Lower leg skin (tissue), 4 donors: ENCODE data around the gene EGF. TPM values are rescaled to one million over a fixed set of nuclear protein-coding genes. Genes with fewer than 3 reads are reported as not detected.

ENCODE experiments used
- DNase-seq, 2 donors: peaks; one replicate each; pipeline ENCODE4 v3.0.0-alpha.2; 2019; ENCODE audit warnings: low spot score in 2 of 2
- H3K4me3 ChIP-seq: fragments of 200-600 bp; sonication (generic); 2 replicates; pipeline ENCODE4 v1.5.1; 2017; ENCODE audit warnings: mild to moderate bottlenecking, low read depth; ENCODE audit not compliant: poor library complexity, severe bottlenecking
- CTCF ChIP-seq, 3 donors: fragments of 450-650 bp; IDR thresholded peaks; one replicate each; pipeline ENCODE4 v1.5.1; 2016; ENCODE audit warnings: antibody characterized with exemption in 3 of 3, mild to moderate bottlenecking in 3 of 3, moderate library complexity in 2 of 3
- POLR2A ChIP-seq, 2 donors: fragments of 450-650 bp; IDR thresholded peaks; one replicate each; pipeline ENCODE4 v1.6.1; 2016 to 2017; ENCODE audit warnings: antibody characterized with exemption in 2 of 2, mild to moderate bottlenecking in 1 of 2, moderate library complexity in 1 of 2
- WGBS, 2 donors: methylation state at CpG; one replicate each; pipeline ENCODE4 v1.1.5; 2018; 5-methylcytosine and 5-hydroxymethylcytosine counted together
- intact Hi-C: fragments of 100-400 bp; cut with DNase I; formaldehyde crosslinking; loops from one replicate; pipeline ENCODE4 v1.15.0; 2023; ENCODE audit warnings: low total_unique reads
- total RNA-seq, 4 donors: library from RNA; depleted of rRNA; stranded (reverse); fragments of >200 nt; gene quantifications; one replicate each; pipeline ENCODE4 v1.1.0, GENCODE V29; 2016

Gene EGF
- total RNA-seq, 4 donors from 2014 or later, result 1.5 to 3.9 (median 2.3) TPM

GRCh38 chr4:109915385-109916026 lies 2.8 kb downstream of the EGF start:
- no peak overlapping the region for H3K4me3 ChIP-seq
- no peak for TF ChIP-seq CTCF (IDR thresholded peaks at IDR 0.05)
- no peak for TF ChIP-seq POLR2A (IDR thresholded peaks at IDR 0.05)
- no peak for DNase-seq
- WGBS, 2 donors, result 72 to 79% methylated on average over 8 of the region's 8 CpGs
- intact Hi-C loops, result no loop called here

- TF ChIP-seq POLR2A (IDR thresholded peaks at IDR 0.05) (no peak), CTCF (IDR thresholded peaks at IDR 0.05) (no peak)
- WGBS, 2 donors, result 44 to 53% methylated on average over 4 of the region's 4 CpGs
- H3K4me3 ChIP-seq, result no peak overlapping the region
- intact Hi-C loops, result no loop called here
- no peak for DNase-seq
Measured at GRCh38 chr4:109916027-109916409, 3.3 kb downstream of the EGF start.

- TF ChIP-seq CTCF (IDR thresholded peaks at IDR 0.05) (no peak), POLR2A (IDR thresholded peaks at IDR 0.05) (no peak)
- no peak for DNase-seq
- WGBS, 2 donors, result 27 to 67% methylated on average over 1 of the region's 1 CpG
- H3K4me3 ChIP-seq, result no peak overlapping the region
- intact Hi-C loops, result no loop called here
Measured at GRCh38 chr4:109921384-109921808, 8.7 kb downstream of the EGF start.

DNA sequence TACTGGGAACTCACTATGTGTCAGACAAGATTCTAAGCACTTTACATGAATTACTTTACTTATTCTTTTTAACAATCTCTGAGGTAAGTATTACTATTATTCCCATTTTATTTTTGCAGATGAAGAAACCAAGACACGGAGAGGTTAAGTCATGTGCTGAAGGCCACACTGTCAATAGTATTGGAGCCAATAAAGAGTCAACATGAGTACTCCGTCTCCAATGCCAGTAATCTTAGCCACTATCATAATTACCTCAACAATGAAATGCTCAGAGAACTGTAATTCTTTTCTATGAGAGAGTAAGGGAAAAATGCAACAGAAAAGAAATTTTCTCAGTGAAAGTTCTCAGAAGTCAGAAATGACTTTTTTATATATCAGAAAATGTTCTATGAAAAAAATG lies 12.7 kb downstream of the EGF start:
- 81 to 82% methylated on average over 2 of the region's 2 CpGs for WGBS, 2 donors
- no peak for TF ChIP-seq POLR2A (IDR thresholded peaks at IDR 0.05)
- H3K4me3 ChIP-seq, result no peak overlapping the region
- no peak for DNase-seq
- intact Hi-C loops, result no loop called here

DNA sequence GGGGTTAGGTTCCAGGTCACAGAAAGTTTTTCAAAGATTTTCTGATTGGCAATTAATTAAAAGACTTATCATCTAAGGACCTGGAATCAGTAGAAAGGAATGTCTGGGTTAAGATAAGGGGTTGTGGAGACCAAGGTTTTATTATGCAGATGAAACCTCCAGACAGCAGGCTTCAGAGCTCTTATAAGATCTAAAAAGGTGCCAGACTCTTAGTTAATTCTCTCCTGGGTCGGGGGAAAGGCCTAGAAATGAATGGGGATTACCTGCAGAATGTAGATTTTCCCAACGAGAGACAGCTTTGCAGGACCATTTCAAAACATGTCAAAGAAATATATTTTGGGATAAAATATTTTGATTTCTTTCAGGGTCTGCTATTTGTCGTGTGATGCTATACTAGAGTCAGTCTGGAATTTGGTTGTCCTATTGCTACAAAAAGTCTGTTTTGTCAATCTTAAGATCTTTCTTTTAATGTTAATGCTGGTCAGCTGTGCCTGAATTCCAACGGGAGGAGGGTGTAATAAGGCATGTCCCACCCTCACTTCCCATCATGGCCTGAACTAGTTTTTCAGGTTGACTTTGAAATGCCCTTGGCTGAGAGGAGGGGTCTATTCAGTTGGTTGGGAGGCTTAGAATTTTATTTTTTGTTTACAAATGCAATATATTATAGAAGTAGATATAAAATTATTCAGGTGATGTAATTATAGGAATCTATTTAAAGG lies 15.8 kb downstream of the EGF start:
- DNase-seq, result no peak
- no peak for TF ChIP-seq CTCF (IDR thresholded peaks at IDR 0.05)
- no peak overlapping the region for H3K4me3 ChIP-seq
- intact Hi-C loops, result no loop called here
- WGBS, 2 donors, result 59 to 69% methylated on average over 4 of the region's 4 CpGs

- H3K4me3 ChIP-seq, result no peak overlapping the region
- intact Hi-C loops, result no loop called here
- DNase-seq, result no peak
- TF ChIP-seq POLR2A (IDR thresholded peaks at IDR 0.05) (no peak), CTCF (IDR thresholded peaks at IDR 0.05) (no peak)
Measured at GRCh38 chr4:109930464-109930863, 17.8 kb downstream of the EGF start.
